OCI-LY1 (cell line): ENCODE data around the gene FAM98A.

Experiments
- CTCF ChIP-seq: fragments of 200-600 bp; sonication (generic), shearing (Covaris generic); IDR thresholded peaks from 2 replicates; pipeline ENCODE4 v1.5.1; 2017; ENCODE audit warnings: mild to moderate bottlenecking, antibody characterized with exemption, low read length, moderate library complexity, mixed read lengths
- EZH2 ChIP-seq: fragments of 200-600 bp; sonication (generic), shearing (Covaris generic); IDR thresholded peaks from 2 replicates; pipeline ENCODE4 v1.8.0; 2017; ENCODE audit warnings: borderline replicate concordance, mixed run types, mild to moderate bottlenecking, antibody characterized with exemption, low read length, moderate library complexity, mixed read lengths

- no peak for TF ChIP-seq CTCF
- no peak for TF ChIP-seq EZH2
Measured at GRCh38 chr2:33617401-33617800, 18.3 kb upstream of the FAM98A start.
